GM23338 (cell line): ENCODE measurements around the gene SETD1B. TPM values are rescaled to one million over a fixed set of nuclear protein-coding genes. Genes with fewer than 3 reads are reported as not detected.

Source experiments
- ATAC-seq: fragments of 200-7000 bp; cut with Tn5 transposase; 3 replicates; pipeline ENCODE4 v1.9.1; 2020
- DNase-seq: peaks from one replicate; pipeline ENCODE4 v3.0.0-alpha.2; 2015; ENCODE audit warnings: low spot score
- H2AFZ ChIP-seq: fragments of 200-600 bp; sonication (generic); 2 replicates; pipeline ENCODE4 v1.8.0; 2016; ENCODE audit warnings: antibody characterized with exemption, mild to moderate bottlenecking, moderate library complexity
- H3F3A ChIP-seq: fragments of 200-600 bp; sonication (generic); replicated peaks from 2 replicates; pipeline ENCODE4 v1.8.0; 2017; ENCODE audit warnings: antibody characterized with exemption, mixed run types, low read depth
- H3K27ac ChIP-seq: fragments of 200-600 bp; sonication (generic); 2 replicates; pipeline ENCODE4 v1.6.1; 2016; ENCODE audit warnings: low read depth
- H3K27me3 ChIP-seq: fragments of 200-600 bp; sonication (generic); 2 replicates; pipeline ENCODE4 v1.8.0; 2016; ENCODE audit warnings: mild to moderate bottlenecking, mixed run types, moderate library complexity; ENCODE audit not compliant: insufficient read depth
- H3K36me3 ChIP-seq: fragments of 200-600 bp; sonication (generic); 2 replicates; pipeline ENCODE4 v1.8.0; 2016; ENCODE audit warnings: mild to moderate bottlenecking; ENCODE audit not compliant: insufficient read depth
- H3K4me1 ChIP-seq: fragments of 200-600 bp; sonication (generic); 2 replicates; pipeline ENCODE4 v1.8.0; 2016; ENCODE audit warnings: mild to moderate bottlenecking, moderate library complexity; ENCODE audit not compliant: insufficient read depth
- H3K4me2 ChIP-seq: fragments of 200-600 bp; sonication (generic); 2 replicates; pipeline ENCODE4 v1.7.1; 2017; ENCODE audit warnings: mixed run types
- H3K4me3 ChIP-seq: fragments of 200-600 bp; sonication (generic); 2 replicates; pipeline ENCODE4 v1.6.1; 2016; ENCODE audit warnings: mixed run types
- H3K79me2 ChIP-seq: fragments of 200-600 bp; sonication (generic); replicated peaks from 2 replicates; pipeline ENCODE4 v1.8.0; 2017; ENCODE audit warnings: mild to moderate bottlenecking; ENCODE audit not compliant: insufficient read depth
- H3K9me2 ChIP-seq: fragments of 200-600 bp; sonication (generic); 2 replicates; pipeline ENCODE4 v1.8.0; 2017; ENCODE audit not compliant: insufficient read depth
- H4K20me1 ChIP-seq: fragments of 200-600 bp; sonication (generic); replicated peaks from 2 replicates; pipeline ENCODE4 v1.8.0; 2017; ENCODE audit warnings: mild to moderate bottlenecking; ENCODE audit not compliant: insufficient read depth
- H3K27ac Mint-ChIP-seq: 2 replicates; pipeline ENCODE4 v1.8.0; 2020; ENCODE audit warnings: inconsistent platforms, mild to moderate bottlenecking, moderate library complexity, mixed read lengths
- H3K27me3 Mint-ChIP-seq: 3 replicates; pipeline ENCODE4 v1.8.0; 2022; ENCODE audit warnings: low read depth, mild to moderate bottlenecking, moderate library complexity, mixed read lengths, inconsistent platforms; ENCODE audit not compliant: insufficient read depth, poor library complexity
- H3K36me3 Mint-ChIP-seq: 3 replicates; pipeline ENCODE4 v1.8.0; 2021; ENCODE audit warnings: low read depth, mild to moderate bottlenecking, inconsistent platforms, moderate library complexity, mixed read lengths
- H3K4me1 Mint-ChIP-seq: 3 replicates; pipeline ENCODE4 v1.8.0; 2020; ENCODE audit warnings: mild to moderate bottlenecking, inconsistent platforms, mixed read lengths
- H3K4me3 Mint-ChIP-seq: 3 replicates; pipeline ENCODE4 v1.8.0; 2021; ENCODE audit warnings: moderate library complexity, mild to moderate bottlenecking, inconsistent platforms, mixed read lengths
- H3K9me3 Mint-ChIP-seq: 3 replicates; pipeline ENCODE4 v1.8.0; 2020; ENCODE audit warnings: moderate library complexity, mild to moderate bottlenecking, inconsistent platforms, mixed read lengths
- CREB1 ChIP-seq: fragments of 250-450 bp; sonication (Bioruptor Pico); IDR thresholded peaks from 2 replicates; pipeline ENCODE4 v1.5.0; 2020; ENCODE audit warnings: low read depth, mild to moderate bottlenecking, moderate library complexity
- EZH2 ChIP-seq: fragments of 200-600 bp; sonication (generic); IDR thresholded peaks from one replicate; pipeline ENCODE4 v1.8.0; 2017; ENCODE audit warnings: antibody characterized with exemption, mild to moderate bottlenecking, low read depth; ENCODE audit not compliant: unreplicated experiment
- EZH2phosphoT487 ChIP-seq: fragments of 200-600 bp; sonication (generic); IDR thresholded peaks from one replicate; pipeline ENCODE4 v1.8.1; 2018; ENCODE audit warnings: antibody characterized with exemption; ENCODE audit not compliant: unreplicated experiment
- NANOG ChIP-seq: IDR thresholded peaks from 2 replicates; pipeline ENCODE4 v1.6.1; 2016; ENCODE audit warnings: antibody characterized with exemption, borderline replicate concordance
- POLR2AphosphoS5 ChIP-seq: IDR thresholded peaks from 2 replicates; pipeline ENCODE4 v1.6.1; 2016; ENCODE audit warnings: antibody characterized with exemption, low read depth
- REST ChIP-seq: IDR thresholded peaks from one replicate; pipeline ENCODE4 v1.6.1; 2018; ENCODE audit warnings: antibody characterized with exemption; ENCODE audit not compliant: unreplicated experiment
- STAT1 ChIP-seq: IDR thresholded peaks from one replicate; pipeline ENCODE4 v1.6.1; 2016; ENCODE audit warnings: antibody characterized with exemption; ENCODE audit not compliant: unreplicated experiment
- ZNF114 ChIP-seq: fragments of 250-450 bp; sonication (Bioruptor Pico); IDR thresholded peaks from 2 replicates; pipeline ENCODE4 v1.5.0; 2020; ENCODE audit warnings: mild to moderate bottlenecking, moderate library complexity
- ZNF331 ChIP-seq: fragments of 250-450 bp; sonication (Bioruptor Pico); IDR thresholded peaks from 2 replicates; pipeline ENCODE4 v1.5.0; 2020; ENCODE audit warnings: low read depth, mild to moderate bottlenecking, moderate library complexity
- polyA plus RNA-seq: library from polyadenylated mRNA; unstranded; fragments of >200 nt; fragmentation: Nextera tagmentation; extraction: Ambion mirVana; gene quantifications from 2 replicates; pipeline ENCODE4 v1.2.1, GENCODE V29; 2016
- total RNA-seq: library from RNA; depleted of rRNA; stranded (reverse); fragments of >200 nt; shearing (Covaris generic); gene quantifications from 2 replicates; pipeline ENCODE4 v1.2.3, GENCODE V29; 2014
- TF ChIP-seq, protein P1 (sequence below): IDR thresholded peaks from 2 replicates; pipeline ENCODE4 v1.6.1; 2016; ENCODE audit warnings: antibody characterized with exemption
- TF ChIP-seq, protein P2 (sequence below), 2 experiments: fragments of 200-600 bp in 1 of 2; sonication (generic) in 1 of 2; conservative IDR thresholded peaks; 2 replicates each; pipeline versions ENCODE4 v1.5.1 to v1.6.1; 2016 to 2017; ENCODE audit warnings: antibody characterized with exemption in 2 of 2, low read depth in 2 of 2, mild to moderate bottlenecking in 2 of 2, moderate library complexity in 1 of 2

SETD1B gene
- total and polyA plus RNA-seq, 2 experiments from 2014 or later, result 3.1 to 8.7 TPM

DNA sequence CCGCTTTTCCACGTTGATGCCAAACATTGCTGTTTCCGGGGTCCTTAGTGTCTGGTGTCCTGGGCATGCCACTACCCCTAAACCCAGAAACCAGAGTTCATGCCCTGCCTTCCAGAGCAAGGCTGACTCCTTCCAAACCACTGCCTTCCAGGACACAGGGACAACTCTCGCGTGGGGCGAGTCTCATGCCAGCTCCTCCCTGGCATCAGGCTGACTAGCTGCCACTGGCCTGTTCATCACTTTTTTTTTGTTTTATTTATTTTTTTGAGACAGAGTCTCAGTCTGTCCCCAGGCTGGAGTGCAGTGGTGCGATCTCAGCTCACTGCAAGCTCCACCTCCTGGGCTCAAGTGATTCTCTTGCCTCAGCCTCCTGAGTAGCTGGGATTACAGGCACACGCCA lies 4.8 kb downstream of the SETD1B start:
- no peak for ATAC-seq
- H3K27me3 Mint-ChIP-seq, result peaks cover 24% of the 10 kb centered on the region
- Histone ChIP-seq H3F3A (peaks cover 11% of the 10 kb centered on the region), H3K27me3 (no peaks in the 10 kb centered on the region), H3K36me3 (no peaks in the 10 kb centered on the region), H4K20me1 (peaks cover 13% of the 10 kb centered on the region; the same call in 1 of the 2 replicates), H3K4me1 (peaks cover 39% of the 10 kb centered on the region), H3K27ac (no peak overlapping the region), H3K9me2 (no peaks in the 10 kb centered on the region), H3K79me2 (peaks cover 66% of the 10 kb centered on the region), H2AFZ (no peak overlapping the region), H3K4me3 (no peak overlapping the region), H3K4me2 (no peak overlapping the region)
- H3K4me1 Mint-ChIP-seq, result peaks cover 44% of the 10 kb centered on the region
- H3K4me3 Mint-ChIP-seq, result no peak overlapping the region
- TF ChIP-seq STAT1, result no peak
- TF ChIP-seq NANOG, result no peak
- TF ChIP-seq EZH2phosphoT487, result no peak
- TF ChIP-seq REST, result no peak
- TF ChIP-seq, protein P1, sequence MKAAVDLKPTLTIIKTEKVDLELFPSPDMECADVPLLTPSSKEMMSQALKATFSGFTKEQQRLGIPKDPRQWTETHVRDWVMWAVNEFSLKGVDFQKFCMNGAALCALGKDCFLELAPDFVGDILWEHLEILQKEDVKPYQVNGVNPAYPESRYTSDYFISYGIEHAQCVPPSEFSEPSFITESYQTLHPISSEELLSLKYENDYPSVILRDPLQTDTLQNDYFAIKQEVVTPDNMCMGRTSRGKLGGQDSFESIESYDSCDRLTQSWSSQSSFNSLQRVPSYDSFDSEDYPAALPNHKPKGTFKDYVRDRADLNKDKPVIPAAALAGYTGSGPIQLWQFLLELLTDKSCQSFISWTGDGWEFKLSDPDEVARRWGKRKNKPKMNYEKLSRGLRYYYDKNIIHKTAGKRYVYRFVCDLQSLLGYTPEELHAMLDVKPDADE, result no peak
- no peak for TF ChIP-seq POLR2AphosphoS5
- no peak for TF ChIP-seq EZH2
- TF ChIP-seq ZNF114 (CRISPR knock-in tag), result no peak
- TF ChIP-seq, protein P2, sequence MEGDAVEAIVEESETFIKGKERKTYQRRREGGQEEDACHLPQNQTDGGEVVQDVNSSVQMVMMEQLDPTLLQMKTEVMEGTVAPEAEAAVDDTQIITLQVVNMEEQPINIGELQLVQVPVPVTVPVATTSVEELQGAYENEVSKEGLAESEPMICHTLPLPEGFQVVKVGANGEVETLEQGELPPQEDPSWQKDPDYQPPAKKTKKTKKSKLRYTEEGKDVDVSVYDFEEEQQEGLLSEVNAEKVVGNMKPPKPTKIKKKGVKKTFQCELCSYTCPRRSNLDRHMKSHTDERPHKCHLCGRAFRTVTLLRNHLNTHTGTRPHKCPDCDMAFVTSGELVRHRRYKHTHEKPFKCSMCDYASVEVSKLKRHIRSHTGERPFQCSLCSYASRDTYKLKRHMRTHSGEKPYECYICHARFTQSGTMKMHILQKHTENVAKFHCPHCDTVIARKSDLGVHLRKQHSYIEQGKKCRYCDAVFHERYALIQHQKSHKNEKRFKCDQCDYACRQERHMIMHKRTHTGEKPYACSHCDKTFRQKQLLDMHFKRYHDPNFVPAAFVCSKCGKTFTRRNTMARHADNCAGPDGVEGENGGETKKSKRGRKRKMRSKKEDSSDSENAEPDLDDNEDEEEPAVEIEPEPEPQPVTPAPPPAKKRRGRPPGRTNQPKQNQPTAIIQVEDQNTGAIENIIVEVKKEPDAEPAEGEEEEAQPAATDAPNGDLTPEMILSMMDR (conservative IDR thresholded peaks at IDR 0.05; ENCODE audit: low read depth in 2 of 2), result no peak
- no peak for TF ChIP-seq ZNF331
- TF ChIP-seq CREB1 (CRISPR knock-in tag), result no peak
- DNase-seq, result no peak
- no peaks in the 10 kb centered on the region for H3K9me3 Mint-ChIP-seq
- peaks cover 45% of the 10 kb centered on the region for H3K36me3 Mint-ChIP-seq
- no peak overlapping the region for H3K27ac Mint-ChIP-seq
